Transverse colon (tissue), 4 donors: Measurements from ENCODE around the gene DNAI2. TPM values are rescaled to one million over a fixed set of nuclear protein-coding genes. Genes with fewer than 3 reads are reported as not detected.

Source experiments
- DNase-seq: peaks from one replicate; pipeline ENCODE4 v3.0.0-alpha.2; 2019
- H3K27ac ChIP-seq, 4 donors: fragments of 200-600 bp; sonication (generic); 2 replicates each; pipeline ENCODE4 v1.5.1; 2016 to 2018; ENCODE audit warnings: inconsistent platforms in 4 of 4
- H3K27me3 ChIP-seq: fragments of 200-600 bp; sonication (generic); 2 replicates; pipeline ENCODE4 v1.5.1; 2017; ENCODE audit warnings: inconsistent platforms
- H3K36me3 ChIP-seq, 4 donors: fragments of 200-600 bp; sonication (generic); 2 replicates each; pipeline ENCODE4 v1.5.1; 2017 to 2019; ENCODE audit warnings: inconsistent platforms in 4 of 4
- H3K4me1 ChIP-seq, 4 donors: fragments of 200-600 bp; sonication (generic); 2 replicates each; pipeline ENCODE4 v1.5.1; 2017 to 2020; ENCODE audit warnings: inconsistent platforms in 4 of 4
- H3K4me3 ChIP-seq, 4 donors: fragments of 200-600 bp; sonication (generic); 1 replicate in 1 of 4; 2 replicates in 3 of 4; pipeline versions ENCODE4 v1.5.1 to v1.6.1; 2017 to 2019; ENCODE audit warnings: inconsistent platforms in 4 of 4
- H3K9me3 ChIP-seq, 2 donors: fragments of 200-600 bp; sonication (generic); 2 replicates each; pipeline ENCODE4 v1.5.1; 2017 to 2019; ENCODE audit warnings: inconsistent platforms in 2 of 2
- CTCF ChIP-seq, 5 experiments: fragments of 200-600 bp in 3 of 5; fragments of 450-650 bp in 2 of 5; sonication (generic) in 3 of 5; IDR thresholded peaks; 1 replicate in 2 of 5; 2 replicates in 3 of 5; pipeline ENCODE4 v1.5.1; 2016 to 2017; ENCODE audit warnings: antibody characterized with exemption in 5 of 5, inconsistent platforms in 3 of 5, mild to moderate bottlenecking in 2 of 5, moderate library complexity in 1 of 5
- EP300 ChIP-seq: sonication (generic); formaldehyde crosslinking; IDR thresholded peaks from one replicate; pipeline ENCODE4 v1.6.1; 2017; ENCODE audit warnings: antibody characterized with exemption, low read depth
- POLR2A ChIP-seq: fragments of 450-650 bp; IDR thresholded peaks from one replicate; pipeline ENCODE4 v1.6.1; 2016; ENCODE audit warnings: antibody characterized with exemption, mild to moderate bottlenecking, moderate library complexity
- POLR2AphosphoS5 ChIP-seq, 3 donors: sonication (generic); formaldehyde crosslinking; IDR thresholded peaks; one replicate each; pipeline ENCODE4 v1.6.1; 2016; ENCODE audit warnings: antibody characterized with exemption in 3 of 3
- WGBS, 2 donors: methylation state at CpG; one replicate each; pipeline ENCODE4 v1.1.5; 2018; ENCODE audit warnings: low coverage in 1 of 2; 5-methylcytosine and 5-hydroxymethylcytosine counted together
- in situ Hi-C, 4 donors: fragments of 200-750 bp; cut with MboI; loops; one replicate each; pipeline versions ENCODE4 v1.15.0 to v1.15.1; 2017; ENCODE audit warnings: low sequenced_read_pairs in 3 of 4, low pct_ligation_motif_present in 1 of 4, low pct_unique_long_range_greater_than_20kb in 1 of 4
- intact Hi-C: fragments of 100-400 bp; cut with DNase I; formaldehyde crosslinking; loops from one replicate; pipeline ENCODE4 v1.15.1; 2023; ENCODE audit warnings: low total_unique reads
- total RNA-seq, 4 donors: library from RNA; depleted of rRNA; stranded (reverse); fragments of >200 nt; gene quantifications; one replicate each; pipeline ENCODE4 v1.1.0, GENCODE V29; 2016

The DNAI2 gene
- total RNA-seq, 4 donors from 2014 or later, result not detected

GRCh38 chr17:74362069-74362405, 88.0 kb downstream of the DNAI2 start:
- no peaks in the 10 kb centered on the region for H3K36me3 ChIP-seq
- 19% methylated on average over 9 of the region's 9 CpGs; no CpG with 5 or more reads in 1 of the 2 donors for WGBS, 2 donors
- H3K27ac ChIP-seq, result no peak overlapping the region
- no peak for TF ChIP-seq CTCF (IDR thresholded peaks at IDR 0.05)
- no peak overlapping the region for H3K4me3 ChIP-seq
- H3K4me1 ChIP-seq, result peaks cover 0 to 10% (median 6%) of the 10 kb centered on the region in 4 donors
- H3K27me3 ChIP-seq, result peaks cover 58% of the 10 kb centered on the region
- DNase-seq, result no peak
- in situ Hi-C loops (loop anchor here in 3 of 4 donors (10.0 to 25.0 kb wide), 2 partner anchors 57 to 150 kb away; partner anchors contain the start of genes RPL38 (in 2 of the 3) and TTYH2 (in 2 of the 3)), intact Hi-C loops (loop anchor here (10.0 kb wide), 1 partner anchor 157 kb away; the partner anchor contains the start of gene RPL38)
- H3K9me3 ChIP-seq, result no peaks in the 10 kb centered on the region

GRCh38 chr17:74362810-74363498, 88.9 kb downstream of the DNAI2 start:
- intact Hi-C loops, result loop anchor here (10.0 kb wide), 1 partner anchor 158 kb away; the partner anchor contains the start of gene RPL38
- Histone ChIP-seq H3K4me1 (peaks cover 0 to 5% (median under 1%) of the 10 kb centered on the region in 4 donors), H3K27me3 (peaks cover 49% of the 10 kb centered on the region), H3K36me3 (no peaks in the 10 kb centered on the region), H3K4me3 (no peak overlapping the region), H3K27ac (no peak overlapping the region), H3K9me3 (no peaks in the 10 kb centered on the region)
- no peak for DNase-seq
- in situ Hi-C loops, result loop anchor here in 3 of 4 donors (10.0 to 25.0 kb wide), 2 partner anchors 58 to 151 kb away; partner anchors contain the start of genes RPL38 (in 2 of the 3) and TTYH2 (in 2 of the 3)
- 40 to 56% methylated on average over 2 to 14 of the region's 14 CpGs for WGBS, 2 donors
- TF ChIP-seq EP300 (no peak), POLR2AphosphoS5 (IDR thresholded peaks at IDR 0.05) (no peak), POLR2A (no peak), CTCF (IDR thresholded peaks at IDR 0.05) (no peak)

Other genes starting within 250 kb of the DNAI2 start
- gene RPL38, start 70.6 kb upstream of the DNAI2 start, total RNA-seq, result 100 to 1,000 TPM in 3 of 4 donors, 10 to 100 TPM in 1; 65.1 to 310 (median 203) TPM
- 1 to 10 TPM in 2 of 4 donors, under 1 TPM in 2; 0.37 to 5.2 (median 2.3) TPM for gene TTYH2, start 60.7 kb upstream of the DNAI2 start, total RNA-seq
- 1 to 10 TPM; 1.4 to 4.4 (median 1.8) TPM for gene KIF19, start 52.0 kb downstream of the DNAI2 start, total RNA-seq
- not detected for gene BTBD17, start 87.6 kb downstream of the DNAI2 start, total RNA-seq
- gene GPR142, start 93.3 kb downstream of the DNAI2 start, total RNA-seq, result under 1 TPM in 1 of 4 donors, not detected in 3; 0.48 TPM
- gene GPRC5C, start 157.9 kb downstream of the DNAI2 start, total RNA-seq, result 100 to 1,000 TPM in 3 of 4 donors, 10 to 100 TPM in 1; 62.5 to 263 (median 174) TPM
- gene CD300A, start 192.4 kb downstream of the DNAI2 start, total RNA-seq, result 1 to 10 TPM in 2 of 4 donors, not detected in 2; 3.1 to 5.1 TPM